Neutrophil (primary cell): ENCODE data around the gene RGS3.

Source experiments
- H3K27ac ChIP-seq: fragments of 200-600 bp; sonication (generic); 2 replicates; pipeline ENCODE4 v1.5.1; 2016; ENCODE audit warnings: mild to moderate bottlenecking, moderate library complexity
- H3K27me3 ChIP-seq: fragments of 200-600 bp; sonication (generic); 2 replicates; pipeline ENCODE4 v1.6.0; 2016; ENCODE audit warnings: mild to moderate bottlenecking
- H3K36me3 ChIP-seq: fragments of 200-600 bp; sonication (generic); 2 replicates; pipeline ENCODE4 v1.5.1; 2017
- H3K4me1 ChIP-seq, 2 experiments: fragments of 200-600 bp in 1 of 2; sonication (generic) in 1 of 2; 1 replicate in 1 of 2; 2 replicates in 1 of 2; pipeline versions ENCODE4 v1.5.1 to v1.6.1; 2013 to 2016; ENCODE audit warnings: low read depth in 1 of 2, low read length in 1 of 2, mild to moderate bottlenecking in 1 of 2, moderate library complexity in 1 of 2; ENCODE audit not compliant: control insufficient read depth in 1 of 2, insufficient read depth in 1 of 2
- H3K4me3 ChIP-seq, 2 experiments: fragments of 200-600 bp in 1 of 2; sonication (generic) in 1 of 2; 1 replicate in 1 of 2; 2 replicates in 1 of 2; pipeline ENCODE4 v1.5.1; 2013 to 2016; ENCODE audit warnings: low read depth in 1 of 2, low read length in 1 of 2, mild to moderate bottlenecking in 1 of 2, moderate library complexity in 1 of 2
- H3K9me3 ChIP-seq: fragments of 200-600 bp; sonication (generic); 2 replicates; pipeline ENCODE4 v1.5.1; 2016
- TF ChIP-seq, protein P1 (sequence below): fragments of 200-600 bp; sonication (generic); IDR thresholded peaks from 2 replicates; pipeline ENCODE4 v1.5.1; 2016; ENCODE audit warnings: antibody characterized with exemption

The RGS3 gene

DNA sequence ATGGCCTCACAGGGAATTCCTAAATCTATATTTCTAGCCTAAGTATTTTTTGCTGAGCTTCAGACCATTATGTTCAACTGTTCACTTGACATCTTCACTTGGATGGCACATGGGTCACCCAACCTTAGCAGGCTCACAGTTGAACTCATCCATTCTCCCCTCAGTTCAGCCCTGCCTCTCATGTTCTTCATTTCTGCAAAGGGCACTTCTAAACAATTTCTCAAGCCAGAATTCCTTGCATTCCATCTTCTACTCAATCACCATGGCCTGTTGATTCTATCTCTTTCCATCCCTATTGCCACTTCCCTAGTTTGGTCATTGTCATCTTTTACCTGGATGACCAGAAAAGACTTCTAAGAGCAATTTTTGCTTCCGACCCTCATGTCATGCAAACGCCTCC is 7.3 kb upstream of the RGS3 start:
- Histone ChIP-seq H3K27ac (no peak overlapping the region), H3K4me3 (no peak overlapping the region)

DNA sequence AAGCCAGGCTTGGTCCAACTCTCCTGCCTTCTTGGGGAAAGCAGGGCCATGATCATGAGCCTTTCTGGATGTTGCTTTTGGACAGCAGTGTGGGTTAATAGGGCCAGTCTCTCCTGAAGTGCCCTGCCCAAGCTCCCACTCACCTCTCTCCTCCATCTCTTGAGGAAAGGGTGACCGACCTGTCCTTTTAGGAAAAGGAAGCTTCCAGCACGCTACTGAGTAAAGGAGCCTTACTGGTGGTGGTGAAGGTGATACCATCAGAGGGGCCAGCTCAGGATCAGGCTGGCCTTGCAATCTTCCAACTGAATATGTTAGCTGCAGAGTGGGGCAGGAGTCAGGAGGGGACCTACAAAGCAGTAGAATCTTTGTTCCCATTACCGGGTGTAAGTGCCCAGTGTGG is 2.2 kb upstream of the RGS3 start:
- H3K36me3 ChIP-seq: no peaks in the 10 kb centered on the region
- H3K27me3 ChIP-seq: no peaks in the 10 kb centered on the region
- H3K27ac ChIP-seq: no peak overlapping the region
- no peaks in the 10 kb centered on the region for H3K4me1 ChIP-seq
- TF ChIP-seq, protein P1, sequence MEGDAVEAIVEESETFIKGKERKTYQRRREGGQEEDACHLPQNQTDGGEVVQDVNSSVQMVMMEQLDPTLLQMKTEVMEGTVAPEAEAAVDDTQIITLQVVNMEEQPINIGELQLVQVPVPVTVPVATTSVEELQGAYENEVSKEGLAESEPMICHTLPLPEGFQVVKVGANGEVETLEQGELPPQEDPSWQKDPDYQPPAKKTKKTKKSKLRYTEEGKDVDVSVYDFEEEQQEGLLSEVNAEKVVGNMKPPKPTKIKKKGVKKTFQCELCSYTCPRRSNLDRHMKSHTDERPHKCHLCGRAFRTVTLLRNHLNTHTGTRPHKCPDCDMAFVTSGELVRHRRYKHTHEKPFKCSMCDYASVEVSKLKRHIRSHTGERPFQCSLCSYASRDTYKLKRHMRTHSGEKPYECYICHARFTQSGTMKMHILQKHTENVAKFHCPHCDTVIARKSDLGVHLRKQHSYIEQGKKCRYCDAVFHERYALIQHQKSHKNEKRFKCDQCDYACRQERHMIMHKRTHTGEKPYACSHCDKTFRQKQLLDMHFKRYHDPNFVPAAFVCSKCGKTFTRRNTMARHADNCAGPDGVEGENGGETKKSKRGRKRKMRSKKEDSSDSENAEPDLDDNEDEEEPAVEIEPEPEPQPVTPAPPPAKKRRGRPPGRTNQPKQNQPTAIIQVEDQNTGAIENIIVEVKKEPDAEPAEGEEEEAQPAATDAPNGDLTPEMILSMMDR: no peak
- H3K9me3 ChIP-seq: no peaks in the 10 kb centered on the region
- no peak overlapping the region for H3K4me3 ChIP-seq

More for the DNA sequence above, 7.3 kb upstream of the RGS3 start:
- no peaks in the 10 kb centered on the region for H3K27me3 ChIP-seq
- TF ChIP-seq, protein P1: no peak
- no peaks in the 10 kb centered on the region for H3K4me1 ChIP-seq
- no peaks in the 10 kb centered on the region for H3K36me3 ChIP-seq
- H3K9me3 ChIP-seq: no peaks in the 10 kb centered on the region

DNA sequence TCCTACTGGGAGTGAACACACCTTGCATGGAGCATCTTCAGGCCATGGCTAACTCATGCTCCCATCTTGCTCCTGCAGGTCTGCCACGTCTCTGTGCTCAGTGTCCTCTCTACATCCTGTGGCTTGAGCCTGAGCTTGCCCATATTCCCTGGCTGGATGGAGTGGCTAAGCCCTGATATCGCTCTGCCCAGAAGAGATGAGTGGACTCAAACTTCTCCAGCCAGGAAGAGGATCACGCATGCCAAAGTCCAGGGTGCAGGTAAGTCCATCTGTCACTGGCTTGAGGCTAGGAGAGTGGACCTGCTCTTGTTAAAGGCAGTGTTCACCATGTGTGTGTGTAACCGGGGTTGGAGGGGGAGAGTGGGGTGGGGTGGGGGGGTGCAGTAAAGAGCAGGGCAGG is 1.6 kb upstream of the RGS3 start:
- H3K27me3 ChIP-seq: no peaks in the 10 kb centered on the region
- no peaks in the 10 kb centered on the region for H3K36me3 ChIP-seq
- H3K9me3 ChIP-seq: no peaks in the 10 kb centered on the region
- H3K27ac ChIP-seq: no peak overlapping the region
- TF ChIP-seq, protein P1: no peak
- H3K4me1 ChIP-seq: no peaks in the 10 kb centered on the region
- no peak overlapping the region for H3K4me3 ChIP-seq

DNA sequence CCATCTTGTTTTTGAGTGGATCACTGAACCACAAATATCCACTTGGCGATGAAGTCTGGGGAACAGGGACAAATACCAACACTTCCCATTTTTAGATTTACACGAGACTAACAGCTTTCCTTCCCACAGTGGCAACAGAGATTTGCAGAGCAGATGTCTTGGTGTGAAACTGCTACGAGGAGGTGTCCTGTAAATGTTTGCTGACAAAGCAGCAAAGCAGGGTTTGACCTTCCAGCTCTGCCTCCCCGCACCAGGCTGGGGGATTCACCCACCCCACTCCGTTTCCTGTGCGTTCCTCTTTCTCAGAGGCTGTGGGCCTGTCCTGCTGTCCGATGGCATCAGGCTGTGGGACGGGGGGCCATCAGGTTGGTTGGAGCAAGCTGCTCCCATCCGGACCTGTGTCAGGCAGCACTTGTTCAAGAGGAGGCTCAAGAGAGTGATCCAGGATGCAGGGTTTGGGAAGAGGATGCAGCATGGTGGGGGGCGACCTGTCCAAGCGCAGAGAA is 693 bp upstream of the RGS3 start:
- no peaks in the 10 kb centered on the region for H3K9me3 ChIP-seq
- H3K27ac ChIP-seq: no peak overlapping the region
- H3K36me3 ChIP-seq: no peaks in the 10 kb centered on the region
- H3K27me3 ChIP-seq: no peaks in the 10 kb centered on the region
- no peaks in the 10 kb centered on the region for H3K4me1 ChIP-seq
- TF ChIP-seq, protein P1: no peak
- H3K4me3 ChIP-seq: no peak overlapping the region

DNA sequence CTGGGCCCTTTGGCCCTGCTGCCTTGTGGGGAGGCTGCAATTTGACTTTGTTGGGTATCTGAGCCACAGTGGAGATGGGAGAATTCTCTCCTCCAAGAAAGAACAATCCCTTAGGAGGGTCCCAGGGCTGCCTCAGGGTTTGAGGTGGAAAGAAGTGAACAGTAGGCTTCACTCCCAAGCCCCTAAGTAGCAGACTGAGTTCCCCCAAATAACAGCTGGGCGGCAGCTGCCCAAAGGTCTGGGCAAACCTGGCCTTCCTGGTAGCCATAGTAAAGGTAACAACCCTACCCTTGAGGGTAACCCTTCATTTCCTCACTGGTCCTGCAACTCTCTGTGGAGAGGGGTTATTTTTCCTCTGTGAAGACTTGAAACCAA is 746 bp downstream of the RGS3 start:
- TF ChIP-seq, protein P1: no peak
- Histone ChIP-seq H3K4me1 (no peaks in the 10 kb centered on the region), H3K36me3 (no peaks in the 10 kb centered on the region), H3K4me3 (no peak overlapping the region), H3K27me3 (no peaks in the 10 kb centered on the region), H3K9me3 (no peaks in the 10 kb centered on the region), H3K27ac (no peak overlapping the region)
